ENCODE data around the gene SNTG2.

- TF ChIP-seq MAX (CRISPR knock-in tag; IDR thresholded peaks at IDR 0.05): no peak
- TF ChIP-seq USF2 (CRISPR knock-in tag; IDR thresholded peaks at IDR 0.05): no peak
- TF ChIP-seq ZNF423 (CRISPR knock-in tag; IDR thresholded peaks at IDR 0.05): no peak
Observed at GRCh38 chr2:1136067-1136466, 185.4 kb downstream of the SNTG2 start.
